IPS DF 4.7 (cell line): ENCODE data around the gene LPP.

ENCODE experiments used
- DNase-seq: peaks from one replicate; pipeline ENCODE4 v3.0.0-alpha.2; 2013; ENCODE audit warnings: low spot score; ENCODE audit errors: extremely low read depth

The LPP gene

GRCh38 chr3:188296761-188297612 lies 143.0 kb downstream of the LPP start:
- no peak for DNase-seq

DNA sequence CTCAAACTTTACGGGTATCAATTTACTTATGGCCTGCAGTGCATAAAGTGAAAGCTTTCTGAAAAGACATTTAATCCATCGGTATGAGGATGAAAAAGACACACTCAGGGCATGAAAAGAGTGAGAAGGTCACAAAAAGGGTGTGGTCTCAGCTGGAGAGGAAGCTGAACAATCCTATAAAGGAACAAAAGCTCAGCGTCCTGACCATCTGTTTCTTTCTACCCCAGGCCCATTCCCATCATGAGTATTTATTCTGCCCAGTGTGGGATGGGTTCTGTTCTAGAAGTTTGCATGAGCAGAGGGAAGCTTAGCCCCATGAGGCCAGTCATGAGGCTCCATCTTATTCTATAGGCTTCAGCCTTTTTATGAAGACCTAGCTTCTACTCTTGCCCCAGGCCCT lies 144.6 kb downstream of the LPP start:
- DNase-seq = no peak

DNA sequence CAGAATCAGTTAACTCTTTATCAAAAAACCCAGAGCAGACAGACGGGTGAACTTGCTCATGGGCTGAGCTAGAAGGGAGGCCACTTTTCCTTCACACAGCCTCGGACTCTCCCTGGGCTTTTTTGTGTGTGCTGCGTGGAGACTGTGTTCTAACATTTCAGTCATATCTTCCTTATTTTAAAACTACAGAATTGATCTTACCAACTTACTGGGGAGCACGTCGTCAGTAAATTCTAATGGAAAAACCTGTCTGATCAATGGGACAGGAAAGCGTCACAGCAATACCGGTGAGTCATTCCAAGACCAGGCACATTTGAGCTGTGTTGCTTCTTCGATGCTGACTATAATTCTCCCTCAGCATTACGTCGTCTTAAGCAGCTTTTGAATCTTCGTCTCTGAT lies 145.1 kb downstream of the LPP start:
- DNase-seq = no peak

DNA sequence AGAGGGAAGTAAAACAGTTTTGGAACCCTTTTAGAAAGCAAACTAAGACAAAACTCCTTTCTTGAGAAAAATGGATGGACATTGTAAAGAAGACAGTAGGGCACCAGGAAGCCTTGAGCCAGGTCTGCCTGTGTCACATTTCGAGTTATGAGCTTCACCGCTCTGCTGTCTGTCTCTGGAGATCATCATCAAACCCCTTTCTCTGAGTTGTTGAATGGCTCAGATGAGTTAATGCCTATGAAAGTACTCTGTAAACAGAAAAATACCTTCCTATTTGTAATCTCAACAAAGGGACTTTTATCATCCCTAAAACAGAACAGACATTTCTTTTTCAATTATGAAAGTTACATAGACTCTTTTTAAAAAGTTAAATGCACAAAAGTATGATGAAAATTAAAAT lies 145.8 kb downstream of the LPP start:
- no peak for DNase-seq

- no peak for DNase-seq
These were observed 147.2 kb downstream of the LPP start for GRCh38 chr3:188301147-188301546.

GRCh38 chr3:188303286-188303799 lies 149.4 kb downstream of the LPP start:
- DNase-seq = no peak

DNA sequence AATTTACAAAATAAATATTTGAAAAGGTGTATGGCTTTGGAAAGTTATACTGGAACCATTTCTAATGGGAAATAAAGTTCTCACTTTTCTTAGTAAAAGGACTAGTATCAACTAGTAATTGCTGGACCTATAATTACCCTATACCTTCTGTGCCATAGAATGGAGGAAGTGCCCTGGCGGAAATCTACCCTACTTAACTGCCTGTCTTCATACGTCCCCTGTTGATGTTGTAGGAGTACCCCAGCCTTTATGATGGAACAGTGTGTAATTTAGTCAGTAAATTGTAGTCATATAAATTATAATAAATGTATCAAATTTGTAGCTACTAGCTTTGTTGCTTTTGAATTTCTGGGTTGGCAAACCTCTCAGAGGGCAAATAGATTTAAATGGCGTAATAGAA lies 149.9 kb downstream of the LPP start:
- DNase-seq = no peak

DNA sequence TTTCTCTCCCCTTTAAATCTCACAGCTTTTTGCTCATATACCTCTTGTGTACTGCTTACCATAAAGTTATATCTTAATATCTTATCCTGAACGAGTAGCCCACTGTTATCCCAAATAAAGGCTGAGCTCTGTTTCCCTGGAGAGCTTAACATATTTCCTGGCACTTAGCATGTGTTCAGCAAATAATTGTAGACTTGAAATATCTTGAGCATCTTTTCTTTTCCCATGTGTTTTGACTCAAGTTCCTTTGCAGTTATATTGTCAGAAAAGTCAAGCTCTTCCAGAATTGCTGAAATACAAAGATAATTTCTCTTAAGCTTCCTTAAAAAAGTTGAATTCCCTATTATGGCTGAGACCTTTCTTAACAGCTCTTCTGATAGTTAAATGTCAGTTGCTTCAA lies 150.5 kb downstream of the LPP start:
- DNase-seq = no peak

DNA sequence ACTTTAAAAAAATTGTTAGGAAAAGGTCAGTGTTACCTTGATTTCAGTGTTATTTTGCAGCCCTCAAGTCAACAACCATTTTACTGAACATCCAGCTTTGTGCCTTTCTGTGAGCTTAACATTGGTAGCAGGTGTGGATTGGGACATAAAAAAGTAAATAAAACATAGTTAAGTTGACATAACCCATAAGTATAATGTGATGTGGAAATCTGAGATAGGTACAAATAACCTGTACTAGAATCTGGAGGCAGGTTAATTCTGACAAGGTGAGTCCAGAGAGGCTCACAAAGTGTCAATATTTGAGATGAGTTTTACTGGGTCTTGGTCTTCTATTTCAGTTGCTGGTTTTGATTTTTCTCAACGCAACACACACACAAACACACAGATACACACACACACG lies 151.3 kb downstream of the LPP start:
- no peak for DNase-seq

GRCh38 chr3:188306435-188307005 lies 152.6 kb downstream of the LPP start:
- no peak for DNase-seq

GRCh38 chr3:188309437-188310269 lies 155.7 kb downstream of the LPP start:
- DNase-seq = no peak

GRCh38 chr3:188310270-188310710 lies 156.3 kb downstream of the LPP start:
- DNase-seq = no peak

DNA sequence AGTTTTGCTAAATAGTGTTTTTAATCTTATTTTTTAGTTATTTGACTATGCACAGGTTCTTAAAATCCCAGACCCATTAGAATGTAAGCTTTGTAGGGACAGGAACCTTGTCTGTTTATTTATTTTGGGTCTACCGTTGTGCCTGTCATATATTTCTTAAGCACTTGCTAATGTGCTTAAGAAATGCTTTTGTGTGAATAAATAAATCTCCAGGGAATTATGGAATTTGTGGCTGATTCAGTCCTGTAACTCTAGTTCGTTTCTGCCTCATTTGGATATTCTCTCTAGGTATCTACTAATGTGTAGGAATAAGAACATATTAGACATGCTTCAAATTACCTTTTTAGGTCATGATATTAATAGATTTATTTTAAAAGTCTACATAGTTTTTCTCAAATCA lies 161.6 kb downstream of the LPP start:
- DNase-seq = no peak

DNA sequence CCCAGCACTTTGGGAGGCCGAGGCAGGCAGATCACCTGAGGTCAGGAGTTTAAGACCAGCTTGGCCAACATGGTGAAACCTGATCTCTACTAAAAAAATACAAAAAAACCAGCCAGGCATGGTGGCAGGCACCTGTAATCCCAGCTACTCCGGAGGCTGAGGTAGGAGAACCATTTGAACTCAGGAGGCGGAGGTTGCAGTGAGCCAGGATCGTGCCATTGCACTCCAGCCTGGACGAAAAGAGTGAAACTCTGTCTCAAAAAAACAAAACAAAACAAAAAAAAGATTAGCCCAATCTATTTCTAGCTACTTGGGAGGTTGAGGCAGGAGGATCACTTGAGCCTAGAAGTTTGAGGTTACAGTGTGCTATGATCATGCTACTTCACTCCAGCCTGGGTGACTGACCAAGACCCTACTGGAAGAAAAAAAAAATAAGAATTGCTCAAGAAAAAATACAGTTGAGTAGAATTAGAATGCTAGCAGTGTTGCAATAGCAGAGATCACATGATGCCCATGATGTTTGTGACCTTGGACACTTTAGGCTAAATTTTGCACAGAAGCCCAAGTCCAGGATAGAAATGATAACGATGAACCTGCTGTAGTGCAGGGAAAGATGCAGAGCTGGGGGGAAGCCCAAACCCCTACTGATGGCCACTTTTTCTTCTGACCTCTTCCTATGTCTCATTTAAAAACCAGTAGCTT lies 162.2 kb downstream of the LPP start:
- DNase-seq = no peak

DNA sequence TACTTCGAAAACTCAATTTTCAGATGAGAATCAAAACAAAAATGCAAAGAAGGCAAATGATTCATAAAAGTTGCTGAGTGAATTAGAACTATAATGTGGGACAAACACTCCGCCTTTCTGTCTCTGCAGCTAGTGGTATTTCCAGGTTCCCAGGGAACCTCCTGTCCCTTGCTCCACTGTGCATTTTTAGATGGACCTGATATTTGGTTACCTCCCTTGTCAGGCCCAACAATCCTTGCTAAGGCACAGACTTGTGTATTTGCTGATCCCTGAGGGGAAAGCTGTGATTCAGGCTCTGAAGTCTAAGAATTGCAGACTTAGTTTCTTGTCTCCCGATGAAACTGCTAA lies 162.7 kb downstream of the LPP start:
- DNase-seq = no peak

- DNase-seq = no peak
These were observed 165.6 kb downstream of the LPP start for GRCh38 chr3:188319569-188319968.

- no peak for DNase-seq
These were observed 166.8 kb downstream of the LPP start for GRCh38 chr3:188320757-188321156.

DNA sequence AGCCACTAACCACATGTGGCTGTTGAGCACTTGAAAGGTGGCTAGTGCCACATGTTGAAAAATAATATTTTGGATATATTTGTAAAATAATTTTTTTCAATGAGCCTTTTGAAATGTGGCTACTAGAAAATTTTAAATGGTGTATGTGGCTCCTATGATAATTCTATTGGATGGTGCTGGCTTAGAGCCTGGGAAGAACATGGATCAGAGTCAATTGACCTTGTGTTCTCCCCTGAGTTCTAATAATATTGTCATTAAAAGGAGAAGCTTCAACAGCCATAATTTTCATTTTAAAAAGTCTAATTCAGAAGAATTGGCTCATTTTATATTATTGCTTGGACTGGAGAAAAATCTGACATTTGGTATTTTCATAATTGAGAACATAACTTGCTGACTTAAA lies 167.3 kb downstream of the LPP start:
- no peak for DNase-seq

- no peak for DNase-seq
These were observed 168.4 kb downstream of the LPP start for GRCh38 chr3:188322135-188322887.

GRCh38 chr3:188323067-188323842 lies 169.3 kb downstream of the LPP start:
- no peak for DNase-seq
